HG02852 (cell line): ENCODE results near the gene BTD.

Source experiments
- ATAC-seq: cut with Tn5 transposase; IDR thresholded peaks from one replicate; pipeline ENCODE4 v1.9.1; 2021; ENCODE audit warnings: mild to moderate bottlenecking, moderate library complexity; ENCODE audit not compliant: unreplicated experiment

The BTD gene, protein sequence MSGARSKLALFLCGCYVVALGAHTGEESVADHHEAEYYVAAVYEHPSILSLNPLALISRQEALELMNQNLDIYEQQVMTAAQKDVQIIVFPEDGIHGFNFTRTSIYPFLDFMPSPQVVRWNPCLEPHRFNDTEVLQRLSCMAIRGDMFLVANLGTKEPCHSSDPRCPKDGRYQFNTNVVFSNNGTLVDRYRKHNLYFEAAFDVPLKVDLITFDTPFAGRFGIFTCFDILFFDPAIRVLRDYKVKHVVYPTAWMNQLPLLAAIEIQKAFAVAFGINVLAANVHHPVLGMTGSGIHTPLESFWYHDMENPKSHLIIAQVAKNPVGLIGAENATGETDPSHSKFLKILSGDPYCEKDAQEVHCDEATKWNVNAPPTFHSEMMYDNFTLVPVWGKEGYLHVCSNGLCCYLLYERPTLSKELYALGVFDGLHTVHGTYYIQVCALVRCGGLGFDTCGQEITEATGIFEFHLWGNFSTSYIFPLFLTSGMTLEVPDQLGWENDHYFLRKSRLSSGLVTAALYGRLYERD

DNA sequence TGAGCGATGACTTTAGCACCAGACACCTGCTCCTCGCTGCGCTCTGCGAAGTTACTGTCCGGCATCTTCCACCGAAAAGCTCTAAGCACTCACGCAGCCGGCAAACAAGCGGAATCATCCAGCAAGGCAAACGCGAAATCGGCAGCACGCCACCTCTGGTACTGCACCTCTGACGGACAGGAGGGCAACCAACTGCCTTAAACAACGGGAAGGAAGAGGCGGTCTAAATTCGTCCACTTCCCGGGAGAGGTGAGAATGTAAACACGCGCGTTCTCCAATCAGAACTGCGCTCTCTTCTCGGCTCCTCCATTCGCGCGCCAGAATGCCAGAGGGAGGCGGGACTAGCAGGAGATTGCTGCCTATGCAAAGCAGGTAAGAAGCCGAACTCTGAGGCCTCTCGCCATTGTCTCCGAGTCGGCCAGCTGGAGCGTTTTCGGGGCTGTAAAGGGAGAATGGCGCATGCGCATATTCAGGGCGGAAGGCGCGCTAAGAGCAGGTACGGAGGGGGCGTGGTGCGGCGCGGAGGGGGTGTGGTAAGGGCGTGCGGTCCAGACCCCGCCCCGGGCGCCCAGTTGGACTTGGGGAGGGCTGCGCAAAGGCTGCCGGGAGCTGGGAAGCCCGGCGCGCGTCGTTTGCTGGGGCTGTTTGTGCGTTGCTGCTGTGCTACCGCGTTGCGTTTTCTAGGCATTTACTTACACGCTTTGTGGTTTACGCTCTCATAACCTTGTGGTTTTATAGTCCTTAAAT is at the start of gene BTD, which contains the start of gene HACL1:
Gene BTD, plus strand, starts transcription at position 347 of the 747 bp plus-strand sequence. CDS start 33,695 bp downstream, outside the sequence.
Gene HACL1, minus strand, starts transcription at position 171 of the 747 bp plus-strand sequence. Its CDS starts 106 bp downstream, at position 65.
- ATAC-seq: peak; percentile 92

DNA sequence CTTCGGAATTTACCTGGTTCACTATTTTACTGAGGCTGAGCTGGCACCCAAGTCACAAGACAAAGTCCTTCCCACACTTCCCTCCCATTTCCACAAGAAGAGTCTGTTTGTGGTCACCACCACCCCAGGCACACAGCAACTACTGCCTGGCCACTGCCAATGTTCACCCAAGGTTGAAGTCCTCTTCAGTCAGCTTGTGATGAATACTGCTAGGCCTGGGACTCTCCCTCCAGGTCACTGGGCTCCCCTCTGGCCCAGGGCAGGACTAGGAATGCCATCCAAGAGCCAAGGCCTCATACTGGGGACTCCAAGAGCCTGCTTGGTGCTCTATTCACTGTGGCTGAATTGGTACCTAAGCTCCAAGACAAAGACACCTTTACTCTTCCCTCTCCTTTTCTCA is 49.6 kb upstream of the BTD start:
- no peak for ATAC-seq

DNA sequence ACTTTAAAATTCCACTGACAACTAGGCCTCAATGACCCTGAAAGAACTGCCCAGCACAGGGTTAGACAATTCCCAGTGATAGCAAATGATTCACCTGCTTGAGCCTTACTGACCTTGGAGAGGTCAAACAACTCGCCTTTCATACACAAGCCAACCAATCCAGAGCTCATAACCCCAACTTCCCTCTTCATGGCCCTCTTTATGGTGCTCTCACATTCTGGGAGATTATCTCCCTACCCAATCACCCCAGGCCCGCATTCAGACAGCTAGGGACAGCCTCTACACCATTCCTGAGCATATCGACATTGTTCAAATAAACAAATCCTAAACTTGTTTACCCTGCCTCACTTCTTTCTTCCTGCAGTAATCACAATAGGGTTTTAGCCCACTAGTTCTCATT is 47.8 kb upstream of the BTD start:
- ATAC-seq: no peak

DNA sequence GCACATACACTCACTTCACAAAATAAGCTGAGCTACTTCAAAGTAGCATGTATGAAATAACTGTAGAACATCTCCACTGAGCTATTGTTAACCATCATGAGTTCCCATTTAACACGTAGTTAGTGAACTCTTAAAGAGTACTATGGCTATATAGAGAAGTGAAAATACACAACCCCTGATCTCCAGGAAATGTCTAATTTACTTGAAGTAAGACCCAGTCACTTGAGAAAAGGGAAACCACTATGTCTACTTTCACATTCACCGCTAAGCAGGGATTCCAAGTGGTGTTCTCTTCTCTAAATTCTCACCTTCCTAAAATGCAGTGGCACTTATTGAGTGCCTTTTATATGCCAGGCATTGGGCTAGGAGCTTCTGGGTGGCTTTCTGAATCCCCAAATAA is 45.0 kb upstream of the BTD start:
- ATAC-seq: peak; percentile 95

DNA sequence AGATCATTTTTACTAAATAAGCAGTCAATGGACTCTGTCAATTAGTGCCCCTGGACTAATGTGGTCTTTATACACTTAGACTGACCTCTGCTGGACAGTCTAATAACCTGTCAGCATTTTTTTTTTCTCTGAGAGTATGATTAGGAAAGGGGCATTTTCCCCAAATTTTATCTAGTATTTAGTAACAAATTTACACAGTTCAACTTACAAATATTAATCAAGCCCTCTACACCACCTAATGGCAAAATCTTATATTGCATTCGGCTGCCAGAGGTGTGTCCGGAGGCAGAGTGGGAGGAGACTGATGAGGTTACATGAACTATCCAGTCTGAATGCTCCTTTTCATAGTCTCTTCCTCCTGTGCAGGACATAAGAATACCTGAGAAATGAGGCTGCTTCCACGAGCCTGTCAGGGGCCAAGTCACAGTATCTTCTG is 44.0 kb upstream of the BTD start:
- ATAC-seq: peak; percentile 42

DNA sequence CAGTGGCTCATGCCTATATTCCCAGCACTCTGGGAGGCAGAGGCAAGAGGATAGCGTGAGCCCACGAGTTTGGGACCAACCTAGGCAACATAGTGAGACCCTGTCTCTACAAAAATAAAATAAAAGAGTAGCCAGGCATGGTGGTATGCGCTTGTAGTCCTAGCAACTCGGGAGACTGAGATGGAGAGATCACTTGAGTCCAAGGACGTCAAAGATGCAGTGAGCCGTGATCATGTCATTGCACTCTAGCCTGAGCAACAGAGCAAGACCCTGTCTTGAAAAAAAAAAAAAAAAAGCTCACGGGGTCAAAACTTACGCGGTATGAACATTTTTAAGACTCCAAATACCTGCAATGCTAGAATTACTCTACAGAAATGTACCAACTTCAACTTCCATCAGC is 43.0 kb upstream of the BTD start:
- ATAC-seq: no peak

DNA sequence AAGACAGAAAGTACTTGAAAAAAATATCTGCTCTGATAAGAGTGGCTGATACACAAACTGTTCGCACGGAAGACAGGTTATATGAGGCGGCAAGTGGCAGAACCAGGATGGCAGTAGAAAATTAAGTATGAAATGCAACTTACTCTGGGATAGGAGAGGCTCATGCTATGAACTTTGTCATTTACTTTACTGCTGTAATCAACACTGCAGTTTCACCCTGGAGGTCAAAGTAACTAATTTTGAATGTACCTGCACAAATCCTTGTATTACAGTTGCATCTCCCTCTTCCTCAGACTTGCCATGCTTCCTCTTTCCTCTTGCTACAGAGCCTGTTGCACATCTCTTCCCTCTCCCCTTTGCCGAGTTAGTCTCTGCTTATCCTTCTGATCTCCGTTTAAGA is 39.0 kb upstream of the BTD start:
- no peak for ATAC-seq

DNA sequence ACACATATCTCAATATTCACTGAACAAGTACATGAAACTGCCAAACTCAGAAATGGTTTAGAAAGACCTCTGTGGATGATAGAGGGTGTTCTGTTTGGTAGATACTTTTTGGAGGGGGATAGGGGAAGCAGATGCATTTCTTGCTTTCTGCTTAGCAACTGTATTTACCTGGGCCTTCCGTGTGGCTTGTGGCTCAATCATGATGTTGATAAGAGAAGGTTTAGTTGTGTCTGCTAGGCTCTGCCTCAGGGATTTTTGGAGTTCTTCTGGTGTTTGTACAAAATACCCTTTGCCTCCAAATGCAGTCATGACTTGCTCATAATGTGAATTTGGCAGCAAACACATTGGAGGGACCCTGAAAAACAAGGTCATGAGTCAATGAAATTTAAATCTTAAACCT is 38.4 kb upstream of the BTD start:
- ATAC-seq: no peak

DNA sequence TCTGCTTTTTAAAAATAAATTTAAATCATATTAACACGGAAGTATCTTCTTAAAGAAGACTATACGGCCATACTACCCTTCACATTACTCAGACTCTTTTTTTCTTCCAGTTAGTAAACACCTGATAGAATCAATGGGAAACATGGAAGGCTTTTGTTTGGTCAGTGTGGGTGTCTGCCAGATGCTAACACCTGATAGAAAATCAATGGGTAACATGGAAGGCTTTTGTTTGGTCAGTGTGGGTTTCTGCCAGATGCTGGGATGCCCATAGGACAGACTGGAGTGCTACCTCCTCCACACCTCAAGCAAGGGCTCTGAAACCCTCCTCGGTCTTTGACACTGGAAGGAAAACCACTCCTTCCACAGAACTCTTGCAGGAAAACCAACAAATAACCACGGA is 29.4 kb upstream of the BTD start:
- ATAC-seq: no peak

DNA sequence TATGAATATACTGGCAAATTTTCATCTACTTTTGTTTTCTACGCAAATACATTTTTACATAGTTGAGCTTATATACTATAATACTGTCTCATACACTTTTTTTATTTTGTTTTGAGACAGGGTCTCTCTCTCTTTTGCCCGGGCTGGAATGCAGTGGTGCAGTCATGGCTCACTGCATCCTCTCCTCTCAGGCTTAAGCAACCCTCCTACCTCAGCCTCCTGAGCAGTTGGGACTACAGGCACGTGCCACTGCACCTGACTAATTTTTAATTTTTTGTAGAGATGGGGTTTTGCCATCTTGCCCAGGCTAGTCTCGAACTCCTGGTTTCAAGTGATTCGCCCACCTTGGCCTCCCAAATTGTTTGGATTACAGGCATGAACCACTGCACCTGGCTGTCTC is 26.1 kb upstream of the BTD start:
- ATAC-seq: no peak

DNA sequence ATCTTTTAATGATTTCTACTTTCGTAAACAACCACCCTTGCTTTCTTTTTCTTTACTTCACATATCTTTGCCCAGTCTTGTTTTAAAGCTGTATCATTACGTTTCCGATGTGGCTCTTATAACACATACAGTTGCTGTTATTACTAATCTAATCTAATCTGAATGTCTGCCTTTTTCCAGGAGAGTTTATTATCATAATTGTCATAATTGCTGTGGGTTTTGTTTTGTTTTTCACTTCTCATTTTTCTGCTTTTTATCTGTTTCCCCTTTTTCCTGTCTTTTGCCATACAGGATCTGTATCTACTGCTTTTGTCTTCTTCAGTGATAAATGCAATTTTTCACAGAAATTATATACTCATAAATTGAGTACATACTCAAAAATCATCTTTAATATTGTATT is 25.1 kb upstream of the BTD start:
- ATAC-seq: no peak

DNA sequence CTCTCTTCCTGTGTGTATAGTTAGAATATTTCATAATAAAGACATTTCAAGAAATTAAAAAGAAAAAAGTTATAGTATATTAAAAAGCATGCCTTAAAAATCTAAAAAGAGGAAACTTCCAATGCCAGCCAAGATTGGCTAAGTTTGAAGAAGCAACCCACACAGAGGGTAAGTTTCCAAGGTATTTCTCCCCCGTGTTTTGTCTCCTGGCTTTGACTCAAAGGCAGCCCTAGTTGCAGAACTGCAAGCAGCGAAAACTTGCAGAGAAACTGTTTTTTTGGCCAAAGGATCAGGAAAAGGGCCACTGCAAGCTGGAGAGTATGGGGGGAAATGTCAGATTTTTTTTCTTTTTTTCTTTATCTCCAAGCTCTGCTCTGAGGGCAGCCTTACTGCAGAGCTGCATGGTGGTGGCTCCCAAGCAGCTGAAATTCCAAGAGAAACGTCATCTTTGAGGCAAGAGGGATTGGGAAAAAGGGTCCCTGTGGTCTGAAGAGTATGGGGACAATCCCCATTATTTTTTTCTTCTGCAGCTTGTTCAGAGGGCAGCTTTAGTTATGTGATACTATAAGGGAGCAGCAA is 23.2 kb upstream of the BTD start:
- ATAC-seq: no peak

DNA sequence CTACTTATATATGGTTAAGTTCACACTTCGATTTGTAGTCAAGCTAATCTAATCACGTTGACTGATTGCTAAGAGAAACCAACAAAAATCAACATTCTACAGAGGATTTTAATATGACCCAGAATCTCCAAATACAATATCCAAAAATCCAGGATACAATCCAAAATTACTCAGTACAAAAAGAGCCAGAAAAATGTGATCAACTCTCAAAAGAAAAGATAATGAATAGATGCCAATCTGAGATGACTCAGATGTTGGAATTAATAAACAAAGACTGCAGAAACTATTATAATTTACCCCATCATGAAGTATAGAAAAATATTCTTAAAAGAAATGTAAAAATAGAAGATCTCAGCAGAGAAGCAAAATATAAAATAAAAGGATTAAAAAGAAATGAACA is 22.5 kb upstream of the BTD start:
- ATAC-seq: no peak

DNA sequence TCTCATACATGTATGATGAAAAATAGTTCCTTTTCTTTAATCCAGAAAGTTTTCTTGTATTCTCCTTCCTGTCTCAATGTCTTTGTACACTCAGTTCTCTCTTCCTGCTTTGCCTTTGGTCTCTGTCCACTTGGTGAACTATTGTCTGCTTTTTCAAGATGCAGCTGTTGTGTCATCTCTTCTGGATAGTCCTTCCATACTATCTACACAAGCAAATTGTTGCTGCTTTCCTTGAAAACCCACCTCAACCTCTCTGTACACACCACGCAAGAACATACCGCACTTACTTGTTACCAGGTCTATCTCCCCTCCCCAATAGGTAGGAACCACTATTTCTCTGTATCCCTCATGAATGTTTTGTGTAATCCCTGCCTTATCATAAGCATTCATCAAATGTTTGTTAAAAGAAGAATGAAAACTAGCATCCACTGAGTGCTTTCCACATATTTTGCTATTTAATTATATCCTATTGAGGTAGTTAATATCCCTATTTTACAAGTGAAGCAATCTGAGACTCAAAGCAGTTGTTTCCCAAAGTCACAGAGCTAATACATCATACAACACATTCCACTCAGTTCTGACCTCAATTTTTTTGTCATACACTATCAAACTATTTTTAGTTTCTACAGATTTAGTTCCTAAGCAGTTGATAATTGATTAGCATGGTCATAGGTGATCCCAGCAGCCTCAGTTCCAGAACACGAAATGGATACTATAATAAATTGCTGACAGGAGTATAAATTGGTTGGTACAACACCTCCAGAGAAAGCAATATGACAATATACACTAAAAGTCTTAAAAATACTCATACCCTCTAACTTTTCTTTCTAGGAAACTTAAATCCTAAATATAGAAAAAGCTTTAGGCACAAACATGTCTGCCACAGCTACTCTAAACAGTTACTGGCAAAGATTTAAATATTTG is 19.8 kb upstream of the BTD start:
- ATAC-seq: no peak

DNA sequence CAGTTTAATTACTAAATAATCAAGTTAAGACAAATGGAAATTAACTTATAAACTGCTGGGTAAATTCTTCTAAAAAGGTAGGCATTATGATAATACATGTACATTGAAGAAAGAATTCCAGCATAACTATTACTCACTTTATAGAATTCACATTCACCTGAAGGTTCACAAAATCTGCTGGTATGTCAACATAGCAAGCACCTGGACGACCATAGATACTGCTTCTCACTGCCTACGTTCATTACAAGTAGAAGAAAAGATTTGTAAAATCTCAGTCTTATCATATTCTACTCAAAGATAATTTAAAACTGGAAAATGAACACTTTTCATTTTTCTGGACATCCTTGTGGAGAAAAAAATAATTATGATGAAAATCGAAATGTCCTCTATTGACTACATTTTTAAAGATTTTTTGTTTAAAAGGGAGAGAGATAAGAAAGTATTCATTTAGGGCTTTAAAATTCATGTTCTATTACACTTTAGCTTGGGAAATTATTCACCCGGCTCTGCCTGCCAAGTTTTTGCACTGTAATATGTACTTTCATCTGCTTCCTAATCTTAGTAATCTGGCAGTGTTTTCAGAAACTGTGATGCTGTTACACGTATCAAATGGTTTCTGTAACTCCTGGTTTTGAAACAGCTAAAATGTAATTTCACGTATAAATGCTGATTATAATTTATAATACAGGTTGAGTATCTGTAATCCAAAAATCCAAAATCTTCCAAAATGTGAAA is 16.3 kb upstream of the BTD start:
- no peak for ATAC-seq

DNA sequence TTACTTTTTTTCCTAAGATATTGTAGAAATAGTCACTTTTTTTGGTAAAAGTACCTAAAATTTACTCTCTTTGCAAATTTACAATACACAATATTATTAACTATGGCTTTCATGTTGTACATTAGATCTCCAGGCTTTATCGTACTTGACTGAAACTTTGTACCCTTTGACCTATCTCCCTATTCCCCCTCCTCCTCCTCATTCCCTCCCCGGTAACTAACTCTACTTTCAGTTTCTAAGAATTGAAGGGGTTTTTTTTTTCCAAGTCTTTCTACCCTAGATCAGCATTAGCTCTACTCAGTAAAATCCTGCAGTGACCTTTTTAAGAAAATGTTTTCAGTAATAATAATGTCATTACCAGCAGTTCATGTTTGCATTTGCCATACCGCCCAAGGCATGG is 10.3 kb upstream of the BTD start:
- no peak for ATAC-seq

DNA sequence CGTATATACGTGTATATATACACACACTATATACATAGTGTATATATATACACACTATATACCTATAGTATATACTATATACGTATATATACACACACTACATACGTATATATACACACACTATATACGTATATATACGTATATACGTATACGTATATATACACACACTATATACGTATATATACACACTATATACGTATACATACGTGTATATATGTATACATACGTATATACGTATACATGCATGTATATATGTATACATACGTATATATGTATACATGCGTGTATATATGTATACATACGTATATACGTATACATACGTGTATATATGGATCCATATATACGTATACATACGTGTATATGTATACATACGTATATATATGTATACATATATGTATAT is 9.6 kb upstream of the BTD start:
- ATAC-seq: no peak

DNA sequence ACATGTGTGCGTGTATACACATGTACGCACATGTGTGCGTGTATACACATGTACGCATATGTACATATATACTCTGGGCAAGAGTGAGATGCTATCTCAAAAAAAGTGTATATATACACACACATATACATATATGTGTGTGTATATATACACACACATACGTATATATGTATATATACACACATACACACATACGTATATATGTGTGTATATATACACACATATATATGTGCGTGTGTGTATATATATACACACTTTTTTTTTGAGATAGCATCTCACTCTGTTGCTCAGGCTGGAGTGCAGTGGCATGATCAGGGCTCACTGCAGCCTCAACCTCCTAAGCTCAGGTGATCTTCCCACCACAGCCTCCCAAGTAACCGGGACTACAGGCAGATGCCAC is 8.6 kb upstream of the BTD start:
- ATAC-seq: no peak

DNA sequence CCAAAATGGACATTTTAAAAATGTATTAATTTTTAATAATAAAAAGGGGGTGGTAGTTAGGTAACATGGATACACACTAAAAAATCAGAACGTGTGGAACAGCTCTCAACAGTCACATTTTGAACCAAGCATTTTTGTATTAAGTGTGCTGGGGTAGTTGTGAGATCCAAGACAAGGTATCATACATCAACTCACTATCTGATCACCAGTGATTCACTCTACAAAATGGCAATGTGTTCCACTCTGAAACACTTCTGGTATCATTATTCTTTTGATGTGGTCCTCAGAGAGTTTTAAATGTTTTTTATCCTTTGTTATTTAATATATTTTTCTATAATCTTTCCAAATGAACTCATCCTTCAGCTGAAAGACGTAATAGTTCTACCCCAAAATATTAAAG is 5.6 kb upstream of the BTD start:
- ATAC-seq: no peak

DNA sequence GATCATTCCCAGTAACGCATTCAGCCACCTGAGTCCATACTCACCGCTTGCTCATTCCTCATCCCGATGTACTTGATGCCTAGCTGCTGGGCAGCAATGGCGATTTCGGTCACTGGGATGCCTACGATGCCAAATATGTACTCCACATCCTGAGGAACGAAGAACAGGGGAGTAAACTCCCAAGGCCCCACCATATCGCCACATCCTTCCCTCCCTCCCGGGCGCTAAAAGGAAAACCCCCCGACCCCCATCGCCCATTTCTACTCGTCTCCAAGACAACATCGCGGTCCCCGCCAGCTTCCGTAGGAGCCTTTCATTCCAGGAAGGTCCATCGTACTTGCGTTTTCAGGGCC is 523 bp upstream of the BTD start:
- peak; percentile 5 for ATAC-seq
